Measurements from ENCODE around the gene ALOX5AP. TPM values are rescaled to one million over a fixed set of nuclear protein-coding genes. Genes with fewer than 3 reads are reported as not detected.

Gene ALOX5AP
- total RNA-seq, 2 donors from 2014 or later: 56.3 to 72.3 TPM

GRCh38 chr13:30802953-30803478, 67.7 kb downstream of the ALOX5AP start:
- H3K27ac Mint-ChIP-seq: no peak overlapping the region
- no peaks in the 10 kb centered on the region for H3K36me3 Mint-ChIP-seq (ENCODE audit: insufficient read depth in 2 of 2)

DNA sequence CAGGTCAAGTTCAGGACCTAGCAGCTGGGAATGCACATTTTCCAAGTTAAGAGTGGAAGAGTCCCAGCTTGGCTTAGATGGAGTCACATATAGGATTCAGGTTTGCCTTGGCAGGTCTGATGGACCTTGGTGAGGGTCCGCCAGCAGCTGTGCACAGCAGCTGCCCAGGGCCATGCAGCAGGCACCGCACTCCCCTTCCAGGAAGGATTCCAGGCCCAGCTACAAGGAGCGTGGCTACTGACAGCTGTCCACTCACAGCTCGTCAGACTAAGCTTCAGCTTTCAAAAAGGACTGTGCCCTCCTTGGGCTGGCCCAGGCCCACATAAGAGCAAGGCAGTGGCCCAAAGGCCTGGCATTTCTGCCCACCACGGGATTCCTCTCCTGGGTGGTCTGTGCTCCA, 68.4 kb downstream of the ALOX5AP start:
- Mint-ChIP-seq H3K27ac (no peak overlapping the region), H3K36me3 (ENCODE audit: insufficient read depth in 2 of 2) (no peaks in the 10 kb centered on the region), H3K27me3 (ENCODE audit: low read depth) (no peaks in the 10 kb centered on the region), H3K4me3 (peak overlapping the region; percentile 47 to 56), H3K4me1 (ENCODE audit: low read depth) (peaks cover 23% of the 10 kb centered on the region), H3K9me3 (no peaks in the 10 kb centered on the region)
- DNase-seq: no peak
- no peak for ATAC-seq (replicated peaks in 1 of 2)

More at GRCh38 chr13:30802953-30803478, 67.7 kb downstream of the ALOX5AP start:
- H3K4me1 Mint-ChIP-seq (ENCODE audit: low read depth): peaks cover 15% of the 10 kb centered on the region
- peak overlapping the region; percentile 57 to 68 for H3K4me3 Mint-ChIP-seq
- ATAC-seq (replicated peaks in 1 of 2) (peak; percentile 99), DNase-seq (peak; percentile 86)
- H3K27me3 Mint-ChIP-seq (ENCODE audit: low read depth): no peaks in the 10 kb centered on the region
- no peaks in the 10 kb centered on the region for H3K9me3 Mint-ChIP-seq

DNA sequence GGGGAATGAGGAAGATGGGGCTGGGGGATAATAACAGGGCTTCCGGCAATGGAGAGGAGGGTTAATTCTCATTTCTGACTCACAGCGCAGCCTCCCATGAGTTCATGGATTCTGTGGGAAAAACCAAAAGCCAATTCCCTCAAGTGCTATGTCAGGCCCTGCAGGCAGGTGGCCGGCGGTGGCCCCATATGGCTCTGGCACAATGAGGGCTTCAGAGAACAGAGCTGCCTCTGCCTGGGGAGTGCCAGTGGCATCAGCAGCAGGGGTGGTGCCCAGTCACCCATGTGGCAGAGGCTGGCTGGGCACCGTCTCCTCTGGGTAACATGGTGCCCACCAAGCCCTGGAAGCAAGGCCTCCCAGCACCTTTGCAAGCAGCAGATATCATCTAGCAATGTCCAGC, 69.1 kb downstream of the ALOX5AP start:
- Mint-ChIP-seq H3K36me3 (ENCODE audit: insufficient read depth in 2 of 2) (no peaks in the 10 kb centered on the region), H3K27me3 (ENCODE audit: low read depth) (no peaks in the 10 kb centered on the region), H3K4me3 (no peak overlapping the region), H3K27ac (no peak overlapping the region), H3K4me1 (ENCODE audit: low read depth) (peaks cover 30% of the 10 kb centered on the region), H3K9me3 (no peaks in the 10 kb centered on the region)
- ATAC-seq (replicated peaks in 1 of 2) (no peak), DNase-seq (no peak)

GRCh38 chr13:30805132-30805537, 69.8 kb downstream of the ALOX5AP start:
- ATAC-seq (replicated peaks in 1 of 2) (no peak), DNase-seq (no peak)
- no peaks in the 10 kb centered on the region for H3K36me3 Mint-ChIP-seq (ENCODE audit: insufficient read depth in 2 of 2)
- no peaks in the 10 kb centered on the region for H3K9me3 Mint-ChIP-seq
- no peak overlapping the region for H3K4me3 Mint-ChIP-seq
- no peak overlapping the region for H3K27ac Mint-ChIP-seq
- no peaks in the 10 kb centered on the region for H3K27me3 Mint-ChIP-seq (ENCODE audit: low read depth)
- peaks cover 34% of the 10 kb centered on the region for H3K4me1 Mint-ChIP-seq (ENCODE audit: low read depth)

GRCh38 chr13:30805603-30806011, 70.3 kb downstream of the ALOX5AP start:
- H3K36me3 Mint-ChIP-seq (ENCODE audit: insufficient read depth in 2 of 2): no peaks in the 10 kb centered on the region
- H3K4me1 Mint-ChIP-seq (ENCODE audit: low read depth): peaks cover 29% of the 10 kb centered on the region

DNA sequence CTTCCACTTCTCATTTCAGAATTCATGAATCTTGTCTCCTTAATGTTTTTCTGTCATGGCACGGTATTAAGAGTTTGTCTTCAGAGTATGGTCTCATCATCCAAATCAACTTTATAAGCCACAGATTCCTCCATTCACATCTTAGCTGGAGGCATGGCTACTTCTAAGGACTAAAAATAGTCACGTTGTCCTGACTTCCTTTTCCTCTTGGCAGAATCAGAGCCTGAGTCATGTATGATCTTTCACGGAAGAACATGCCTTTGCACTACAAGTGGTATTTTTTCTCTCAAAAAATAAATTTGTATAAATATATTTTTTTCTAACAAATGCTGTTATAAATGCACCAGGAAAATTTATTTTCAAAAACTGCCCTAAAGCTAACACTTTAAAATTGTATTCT, 71.4 kb downstream of the ALOX5AP start:
- Mint-ChIP-seq H3K27ac (no peak overlapping the region), H3K4me3 (no peak overlapping the region), H3K36me3 (ENCODE audit: insufficient read depth in 2 of 2) (no peaks in the 10 kb centered on the region), H3K4me1 (ENCODE audit: low read depth) (peaks cover 29% of the 10 kb centered on the region), H3K9me3 (no peaks in the 10 kb centered on the region), H3K27me3 (ENCODE audit: low read depth) (no peaks in the 10 kb centered on the region)
- DNase-seq: no peak
- ATAC-seq (replicated peaks in 1 of 2): no peak

More at GRCh38 chr13:30805603-30806011, 70.3 kb downstream of the ALOX5AP start:
- Mint-ChIP-seq H3K4me3 (no peak overlapping the region), H3K27me3 (ENCODE audit: low read depth) (no peaks in the 10 kb centered on the region), H3K9me3 (no peaks in the 10 kb centered on the region), H3K27ac (no peak overlapping the region)
- DNase-seq (no peak), ATAC-seq (replicated peaks in 1 of 2) (no peak)

GRCh38 chr13:30807392-30807791, 72.0 kb downstream of the ALOX5AP start:
- Mint-ChIP-seq H3K4me1 (ENCODE audit: low read depth) (peaks cover 29% of the 10 kb centered on the region), H3K9me3 (no peaks in the 10 kb centered on the region), H3K4me3 (no peak overlapping the region), H3K36me3 (ENCODE audit: insufficient read depth in 2 of 2) (no peaks in the 10 kb centered on the region), H3K27ac (no peak overlapping the region), H3K27me3 (ENCODE audit: low read depth) (no peaks in the 10 kb centered on the region)
- DNase-seq: no peak
- no peak for ATAC-seq (replicated peaks in 1 of 2)

- Mint-ChIP-seq H3K27ac (peak overlapping the region; percentile 27), H3K4me3 (no peak overlapping the region), H3K4me1 (ENCODE audit: low read depth) (peaks cover 19% of the 10 kb centered on the region), H3K36me3 (ENCODE audit: insufficient read depth in 2 of 2) (no peaks in the 10 kb centered on the region), H3K27me3 (ENCODE audit: low read depth) (no peaks in the 10 kb centered on the region), H3K9me3 (no peaks in the 10 kb centered on the region)
- peak; percentile 51 to 75 for ATAC-seq (replicated peaks in 1 of 2)
- no peak for DNase-seq
Observed at GRCh38 chr13:30808600-30808999, 73.3 kb downstream of the ALOX5AP start.

DNA sequence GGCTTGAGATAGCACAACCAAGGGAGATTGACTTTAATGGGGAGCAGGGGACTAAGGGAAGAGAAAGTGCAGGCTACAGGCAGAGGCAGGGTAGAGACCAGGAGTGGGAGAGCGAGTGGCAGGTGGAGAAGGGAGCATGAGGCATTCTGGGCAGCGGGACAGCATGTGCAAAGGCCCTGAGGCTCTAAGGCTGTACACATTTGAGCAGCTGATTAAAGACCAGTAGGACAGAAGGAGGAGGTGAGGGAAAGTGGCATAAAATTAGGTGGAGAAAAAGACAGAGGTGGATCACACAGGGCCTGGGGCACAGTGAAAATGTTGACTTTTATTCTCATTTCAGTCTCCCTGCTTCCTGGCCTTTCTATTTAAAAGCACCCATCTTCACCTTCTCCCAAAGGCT, 74.4 kb downstream of the ALOX5AP start:
- no peaks in the 10 kb centered on the region for H3K36me3 Mint-ChIP-seq (ENCODE audit: insufficient read depth in 2 of 2)
- peaks cover 18% of the 10 kb centered on the region for H3K4me1 Mint-ChIP-seq (ENCODE audit: low read depth)
- no peak overlapping the region for H3K27ac Mint-ChIP-seq
- no peaks in the 10 kb centered on the region for H3K27me3 Mint-ChIP-seq (ENCODE audit: low read depth)
- no peak for DNase-seq
- H3K9me3 Mint-ChIP-seq: no peaks in the 10 kb centered on the region
- no peak overlapping the region for H3K4me3 Mint-ChIP-seq
- no peak for ATAC-seq (replicated peaks in 1 of 2)

DNA sequence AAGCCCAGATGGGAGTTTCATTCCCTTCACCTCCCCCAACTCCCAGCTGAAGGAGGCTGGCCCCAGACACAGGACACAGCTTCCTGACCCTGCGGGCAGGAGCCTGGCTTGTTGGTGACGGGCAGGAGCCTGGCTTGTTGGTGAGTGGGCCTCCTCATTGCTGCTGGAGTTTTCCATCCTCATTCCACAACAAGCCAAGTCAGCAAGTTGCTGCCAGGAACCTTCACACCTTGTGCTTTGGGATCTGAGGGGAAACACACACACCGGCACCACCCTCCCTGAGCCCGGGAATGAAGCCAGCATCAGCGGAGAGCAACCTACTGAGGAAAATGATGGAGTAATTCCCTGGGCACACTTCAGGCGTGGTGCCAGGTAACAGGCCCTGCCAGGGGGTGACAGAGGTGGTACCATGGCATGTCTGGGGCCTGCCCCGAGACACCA, 74.9 kb downstream of the ALOX5AP start:
- H3K4me1 Mint-ChIP-seq (ENCODE audit: low read depth): peaks cover 18% of the 10 kb centered on the region
- no peak overlapping the region for H3K4me3 Mint-ChIP-seq
- no peaks in the 10 kb centered on the region for H3K9me3 Mint-ChIP-seq
- no peak for ATAC-seq (replicated peaks in 1 of 2)
- H3K27me3 Mint-ChIP-seq (ENCODE audit: low read depth): no peaks in the 10 kb centered on the region
- H3K36me3 Mint-ChIP-seq (ENCODE audit: insufficient read depth in 2 of 2): no peaks in the 10 kb centered on the region
- DNase-seq: no peak
- no peak overlapping the region for H3K27ac Mint-ChIP-seq

GRCh38 chr13:30810801-30811200, 75.5 kb downstream of the ALOX5AP start:
- Mint-ChIP-seq H3K4me3 (no peak overlapping the region), H3K27ac (no peak overlapping the region), H3K4me1 (ENCODE audit: low read depth) (peaks cover 18% of the 10 kb centered on the region), H3K27me3 (ENCODE audit: low read depth) (no peaks in the 10 kb centered on the region), H3K9me3 (no peaks in the 10 kb centered on the region), H3K36me3 (ENCODE audit: insufficient read depth in 2 of 2) (no peaks in the 10 kb centered on the region)
- DNase-seq (no peak), ATAC-seq (replicated peaks in 1 of 2) (no peak)

Other genes with a start within 250 kb of the ALOX5AP start
- 10 to 100 TPM; 17.8 to 18.2 TPM for gene USPL1, start 117.6 kb upstream of the ALOX5AP start, total RNA-seq
- under 1 TPM in 1 of 2 donors, not detected in 1; 0.09 TPM for gene MEDAG, start 170.7 kb downstream of the ALOX5AP start, total RNA-seq
- gene TEX26, start 197.1 kb downstream of the ALOX5AP start, total RNA-seq: not detected